Ovary (tissue), 3 donors: ENCODE results near the gene TBC1D8.

Source experiments
- CTCF ChIP-seq, 3 donors: fragments of 450-650 bp in 2 of 3; fragments of 200-600 bp in 1 of 3; IDR thresholded peaks; one replicate each; pipeline versions ENCODE4 v1.5.1 to v1.8.0; 2016 to 2022; ENCODE audit warnings: antibody characterized with exemption in 3 of 3, mild to moderate bottlenecking in 1 of 3
- EP300 ChIP-seq: sonication (generic); formaldehyde crosslinking; IDR thresholded peaks from one replicate; pipeline ENCODE4 v1.6.1; 2017; ENCODE audit warnings: antibody characterized with exemption
- POLR2A ChIP-seq: fragments of 450-650 bp; IDR thresholded peaks from one replicate; pipeline ENCODE4 v1.6.1; 2017; ENCODE audit warnings: antibody characterized with exemption, mild to moderate bottlenecking, moderate library complexity
- donor health status: DM: no; HTN: no; CAD: no.

DNA sequence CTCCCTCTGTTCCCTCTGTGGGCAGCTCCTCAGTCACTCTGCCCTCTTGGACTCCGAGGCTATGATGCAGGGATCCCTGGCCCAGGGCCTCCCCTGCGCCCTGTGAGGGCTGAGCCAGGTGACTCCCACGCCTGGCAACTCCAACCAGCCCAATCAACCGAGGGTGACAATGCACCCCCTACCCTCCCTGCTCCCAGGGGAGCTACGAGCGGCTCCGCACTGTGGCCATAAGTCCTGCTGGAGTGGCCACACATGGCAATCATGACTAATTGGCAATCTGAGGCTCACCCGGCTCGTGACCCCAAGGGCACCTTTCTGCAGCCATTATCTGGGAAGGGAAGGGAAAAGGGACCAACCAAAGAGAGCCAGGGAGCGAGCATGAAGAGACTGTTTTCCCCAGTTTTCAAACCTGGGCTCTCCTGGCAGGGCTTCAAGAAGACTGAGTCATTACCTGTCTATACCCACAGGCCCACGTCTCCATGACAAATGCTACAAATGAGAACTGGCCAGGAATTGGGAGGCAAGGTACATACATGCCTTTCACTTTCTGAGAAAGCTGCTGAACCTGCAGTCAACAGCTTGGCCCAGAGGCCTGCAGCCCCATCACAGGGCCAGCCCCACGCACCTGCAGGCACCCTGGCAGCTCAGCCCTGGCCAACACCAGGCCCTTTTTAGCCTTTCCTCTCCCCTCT is 104.0 kb downstream of the TBC1D8 start:
- TF ChIP-seq CTCF (IDR thresholded peaks at IDR 0.05) (no peak), POLR2A (no peak), EP300 (no peak)
